ENCODE measurements around the gene HCK.

Gene HCK

DNA sequence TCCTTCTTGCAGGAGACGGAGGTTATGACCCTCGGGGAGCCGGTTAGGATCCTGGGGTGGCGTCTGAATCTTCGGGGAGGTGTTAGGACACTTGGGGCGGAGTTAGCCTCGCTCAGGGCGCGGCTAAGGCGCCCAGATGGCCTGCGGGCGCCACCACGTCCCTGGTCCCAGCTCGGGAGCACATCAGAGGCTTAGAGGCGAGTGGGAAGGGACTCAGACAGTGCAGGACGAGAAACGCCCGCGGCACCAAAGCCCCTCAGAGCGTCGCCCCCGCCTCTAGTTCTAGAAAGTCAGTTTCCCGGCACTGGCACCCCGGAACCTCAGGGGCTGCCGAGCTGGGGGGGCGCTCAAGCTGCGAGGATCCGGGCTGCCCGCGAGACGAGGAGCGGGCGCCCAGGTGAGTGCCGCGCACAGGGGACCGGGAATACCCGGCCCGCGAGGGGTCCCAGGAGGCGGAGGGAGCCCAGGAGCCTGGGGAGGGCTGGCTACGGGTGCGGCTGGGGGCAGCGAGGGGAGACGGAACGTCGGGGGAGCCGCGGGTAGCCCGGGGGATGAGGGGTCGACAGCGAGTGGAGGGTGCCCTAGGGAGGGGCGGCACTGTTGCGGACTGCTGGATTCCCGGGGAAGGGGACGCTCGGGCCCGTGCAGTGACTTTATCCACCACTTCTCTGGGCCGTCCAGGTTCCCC, at the start of gene HCK:
Gene HCK, plus strand, starts transcription at position 153 of the 688 bp plus-strand sequence.
- no peak for DNase-seq

DNA sequence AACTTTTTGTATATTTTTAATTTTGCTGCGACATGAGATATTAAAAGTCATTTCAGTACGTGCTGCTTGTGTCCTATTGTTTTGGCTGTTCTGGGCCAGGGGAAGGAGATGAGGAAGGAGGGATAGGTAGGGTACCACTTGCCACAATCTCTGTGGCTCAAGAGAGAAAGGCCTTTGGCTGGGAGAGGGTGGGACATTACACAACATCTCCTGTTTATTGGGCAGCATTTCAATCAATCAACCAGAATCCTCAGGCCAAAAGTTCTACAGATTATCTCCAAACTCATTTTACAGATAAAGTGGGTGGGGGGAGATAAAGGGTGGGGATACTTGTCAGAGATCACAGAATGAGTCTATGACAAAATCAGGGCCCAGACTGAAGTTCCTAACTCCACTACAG, 48.7 kb upstream of the HCK start:
- no peak for DNase-seq

DNA sequence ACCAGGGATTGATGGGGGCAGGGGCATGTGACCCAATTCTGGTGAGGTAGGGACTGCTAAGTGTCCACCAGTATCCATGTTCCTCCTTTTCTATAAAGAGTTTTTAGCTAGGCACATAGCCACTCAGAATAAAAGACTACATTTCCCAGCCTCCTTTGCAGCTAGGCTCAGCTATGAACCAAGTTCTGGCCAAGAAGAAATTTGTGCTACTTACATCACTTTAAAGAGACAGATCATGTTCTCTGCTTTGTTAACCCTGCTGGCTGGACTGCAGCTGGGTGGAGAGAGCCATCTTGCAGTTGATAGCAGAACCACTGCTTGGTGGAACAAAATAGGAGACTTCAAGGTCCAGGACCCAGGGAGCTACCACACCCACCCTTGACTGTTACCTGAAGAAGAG, 47.1 kb upstream of the HCK start:
- DNase-seq: no peak

DNA sequence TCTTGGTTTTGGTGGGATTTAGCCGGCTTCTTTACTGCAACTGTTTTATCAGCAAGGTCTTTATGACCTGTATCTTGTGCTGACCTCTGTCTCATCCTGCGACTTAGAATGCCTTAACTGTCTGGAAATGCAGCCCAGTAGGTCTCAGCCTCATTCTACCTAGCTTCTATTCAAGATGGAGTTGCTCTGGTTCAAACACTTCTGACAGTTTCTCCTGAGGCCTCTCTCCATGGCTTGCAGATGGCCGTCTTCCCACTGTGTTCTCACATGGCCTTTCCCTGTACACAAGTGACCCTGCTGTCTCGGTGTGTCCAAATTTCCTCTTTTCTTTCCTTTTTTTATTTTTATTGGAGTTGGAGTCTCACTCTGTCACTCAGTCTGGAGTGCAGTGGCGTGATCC, 46.0 kb upstream of the HCK start:
- DNase-seq: no peak

DNA sequence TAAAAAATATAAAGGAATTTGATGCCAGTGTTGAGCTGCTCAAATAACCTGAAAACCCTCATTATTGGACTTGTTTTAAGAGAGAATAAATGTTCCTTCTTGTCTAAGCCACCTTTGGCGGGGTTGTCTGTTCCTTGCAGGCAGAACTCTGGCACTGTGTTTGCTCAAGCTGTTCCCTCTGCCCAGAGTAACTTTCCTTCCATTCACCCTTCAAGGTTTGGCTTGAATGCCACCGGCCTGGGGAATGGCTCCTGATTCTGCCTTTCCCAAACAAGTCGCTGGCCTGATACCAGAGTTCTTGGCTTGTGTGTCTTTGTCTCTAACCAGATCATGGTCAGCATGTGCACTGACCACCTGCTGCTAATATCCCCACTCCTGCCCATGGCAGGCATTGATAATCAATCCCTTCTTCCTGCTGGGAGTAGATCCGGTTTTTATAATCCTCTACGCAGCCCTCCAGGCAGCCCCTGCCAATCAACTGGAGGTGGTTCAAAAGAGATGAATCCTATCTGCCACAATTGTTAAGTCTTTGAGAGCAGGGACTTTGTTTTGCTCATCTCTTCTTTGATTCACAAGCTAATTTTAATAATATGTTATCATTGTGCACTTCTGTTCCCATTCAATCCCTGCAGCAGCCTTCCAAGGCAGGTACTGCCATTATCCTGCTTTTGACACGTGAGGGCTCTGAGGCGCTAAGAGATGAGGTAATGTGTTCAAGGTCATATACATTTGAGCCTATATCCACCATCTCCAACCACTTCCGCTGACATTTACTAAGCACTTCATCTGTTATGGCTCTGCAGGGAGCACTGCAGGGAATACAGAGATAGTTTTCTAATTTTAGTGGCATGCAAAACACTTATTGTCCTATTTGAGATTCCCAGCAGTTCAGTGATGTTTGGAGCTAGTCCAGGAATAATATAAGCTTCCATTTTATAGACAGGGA, 44.9 kb upstream of the HCK start:
- DNase-seq: no peak

DNA sequence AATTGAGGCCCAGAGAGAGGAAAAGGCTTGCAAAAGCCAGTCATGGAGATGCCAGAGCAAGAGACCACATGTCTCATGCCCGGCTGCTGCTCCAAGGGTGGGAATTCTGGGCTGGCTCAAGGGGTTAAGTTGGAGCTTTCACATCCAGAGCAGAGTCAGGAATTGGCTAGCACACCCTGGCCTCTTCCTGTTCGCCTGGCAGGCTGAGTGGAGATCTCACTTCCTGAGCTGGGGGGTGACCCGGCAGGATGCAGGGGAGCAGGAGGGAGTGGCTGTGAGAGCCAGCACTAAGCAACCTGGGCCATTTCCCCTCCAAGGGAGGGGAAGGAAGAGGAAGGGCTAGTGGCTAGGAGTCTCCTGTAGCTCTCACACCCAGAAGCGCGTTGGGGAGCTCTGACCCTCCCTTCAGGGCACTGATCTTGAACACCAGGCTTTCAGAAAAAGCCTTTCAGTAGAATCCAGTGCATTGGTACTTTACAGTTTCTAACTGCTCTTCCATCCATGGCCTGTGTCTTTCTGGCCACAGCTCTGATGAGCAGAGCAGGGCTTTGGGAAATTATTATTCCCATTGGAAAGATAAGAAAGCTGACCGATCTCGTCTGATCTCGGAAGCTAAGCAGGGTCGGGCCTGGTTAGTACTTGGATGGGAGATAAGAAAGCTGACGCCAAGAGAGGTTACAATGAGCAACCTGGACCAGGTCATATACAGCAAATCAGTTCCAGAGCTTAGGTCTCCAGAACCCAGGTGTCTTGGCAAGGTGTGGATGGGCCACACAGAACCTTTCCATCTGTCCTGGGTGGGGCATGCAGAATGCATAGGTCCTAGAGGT, 44.0 kb upstream of the HCK start:
- DNase-seq: no peak

DNA sequence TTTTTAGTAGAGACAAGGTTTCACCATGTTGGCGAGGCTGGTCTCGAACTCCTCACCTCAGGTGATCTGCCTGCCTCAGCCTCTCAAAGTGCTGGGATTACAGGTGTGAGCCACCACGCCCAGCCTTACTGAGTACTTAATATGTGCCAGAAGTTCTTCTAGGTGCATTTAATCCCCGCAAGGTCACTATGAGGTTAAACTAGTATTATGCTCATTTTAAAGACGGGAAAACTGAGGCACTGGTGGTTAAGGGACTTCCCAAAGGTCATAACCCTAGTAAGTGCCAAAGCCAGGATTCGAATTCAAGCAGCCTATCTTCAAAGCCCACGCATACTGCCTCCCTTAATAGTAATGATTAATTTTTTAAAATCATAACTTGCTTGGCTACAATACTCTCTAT, 42.5 kb upstream of the HCK start:
- no peak for DNase-seq

DNA sequence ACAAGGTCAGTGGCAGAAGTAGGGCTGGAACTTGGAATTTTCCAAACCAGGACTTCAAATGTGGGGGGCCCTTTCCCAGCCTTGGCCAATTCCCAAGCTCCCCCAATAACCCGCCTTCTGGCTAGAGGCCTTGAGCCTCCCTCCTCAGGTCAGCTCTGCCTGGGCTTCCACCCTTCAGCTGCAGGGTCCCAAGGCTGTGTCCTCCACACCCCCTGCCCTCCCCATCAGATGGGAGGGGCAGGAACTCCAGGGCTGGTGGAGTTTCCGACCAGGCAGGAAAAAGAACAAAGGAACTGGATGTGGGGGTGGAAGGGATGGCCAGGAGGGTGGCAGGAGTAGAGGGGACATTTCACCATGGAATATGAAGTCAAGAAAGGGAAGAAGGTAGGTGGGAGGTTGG, 41.9 kb upstream of the HCK start, which contains the start of gene CCM2L:
Gene CCM2L, plus strand, starts transcription at position 338 of the 400 bp plus-strand sequence. Its CDS starts 17 bp downstream, at position 355.
- no peak for DNase-seq

DNA sequence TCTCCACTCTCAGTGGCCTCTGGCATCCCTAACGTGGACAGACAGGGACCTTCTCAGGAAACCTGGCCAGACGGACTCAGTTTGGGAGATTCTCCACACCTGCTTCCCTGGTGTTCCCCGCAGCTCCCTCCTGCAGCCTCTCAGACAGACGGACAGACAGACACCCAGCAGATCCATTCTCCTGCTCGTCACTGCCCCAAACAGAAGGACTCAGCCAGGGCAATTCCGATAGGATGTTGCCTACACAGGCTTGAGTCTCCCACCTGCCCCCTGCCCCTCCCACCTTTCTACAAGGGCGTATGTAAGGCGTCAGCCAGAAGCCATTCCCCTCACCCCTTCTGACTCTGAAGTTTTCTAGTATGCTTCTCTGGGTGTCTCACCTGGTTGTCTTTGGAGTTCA, 41.4 kb upstream of the HCK start:
- DNase-seq: no peak

DNA sequence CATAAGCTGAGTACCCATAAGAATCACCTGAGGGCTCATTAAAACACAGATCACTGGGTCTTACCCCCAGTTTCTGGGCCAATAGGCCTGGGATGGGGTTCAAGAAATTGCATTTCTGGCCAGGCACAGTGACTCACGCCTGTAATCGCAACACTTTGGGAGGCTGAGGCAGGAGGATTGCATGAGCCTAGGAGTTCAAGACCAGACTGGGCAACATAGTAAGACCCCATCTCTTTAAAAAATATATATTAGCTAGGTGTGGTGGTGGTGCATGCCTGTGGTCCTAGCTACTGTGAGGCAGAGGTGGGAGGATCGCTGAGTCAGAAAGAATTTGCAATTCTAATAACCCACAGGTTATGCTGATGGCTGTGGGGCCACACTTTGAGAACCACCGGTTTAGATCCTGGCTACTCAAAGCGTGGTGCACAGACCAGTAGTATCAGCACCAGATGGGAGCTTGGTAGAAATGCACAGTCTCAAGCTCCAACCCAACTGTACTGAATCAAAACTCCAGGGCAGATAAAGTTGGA, 39.8 kb upstream of the HCK start:
- DNase-seq: no peak

DNA sequence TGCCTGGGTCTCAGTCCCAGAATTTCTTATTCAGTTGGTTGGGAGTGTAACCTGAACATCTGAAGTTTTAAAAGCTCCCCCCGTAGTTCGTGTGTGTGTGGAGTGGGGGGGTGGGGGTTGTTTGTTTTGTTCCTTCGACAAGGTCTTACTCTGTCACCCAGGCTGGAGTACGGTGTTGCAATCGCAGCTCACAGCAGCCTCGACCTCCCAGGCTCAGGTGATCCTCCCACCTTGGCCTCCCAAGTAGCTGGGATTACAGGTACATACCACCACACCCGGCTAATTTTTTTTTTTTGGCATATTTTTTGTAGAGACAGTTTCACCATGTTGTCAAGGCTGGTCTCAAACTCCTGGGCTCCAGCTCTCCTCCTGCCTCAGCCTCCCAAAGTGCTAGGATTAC, 38.7 kb upstream of the HCK start:
- DNase-seq: no peak

DNA sequence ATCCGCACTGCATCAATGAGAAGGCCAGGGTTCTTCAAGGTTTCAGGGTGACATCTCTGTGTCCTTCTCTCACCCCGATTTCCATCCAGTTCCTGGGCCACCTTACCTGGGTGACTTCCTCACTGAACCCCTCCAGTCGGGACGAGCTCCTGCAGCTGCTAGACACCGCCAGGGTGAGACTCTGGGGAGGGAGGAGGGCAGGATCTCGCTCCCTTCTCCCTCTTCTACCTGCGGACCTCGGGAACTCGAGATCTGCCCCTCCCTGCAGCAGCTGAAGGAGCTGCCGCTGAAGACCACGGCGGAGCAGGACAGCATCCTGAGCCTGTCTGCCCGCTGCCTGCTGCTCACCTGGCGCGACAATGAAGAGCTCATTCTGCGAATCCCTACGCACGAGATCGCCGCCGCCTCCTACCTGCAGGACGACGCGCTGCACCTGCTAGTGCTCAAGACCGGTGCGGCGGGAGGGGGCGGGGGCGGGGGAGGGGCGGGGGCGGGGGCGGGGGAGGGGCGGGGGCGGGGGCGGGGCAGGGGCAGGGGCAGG, 34.3 kb upstream of the HCK start:
- peak; percentile 95 for DNase-seq

DNA sequence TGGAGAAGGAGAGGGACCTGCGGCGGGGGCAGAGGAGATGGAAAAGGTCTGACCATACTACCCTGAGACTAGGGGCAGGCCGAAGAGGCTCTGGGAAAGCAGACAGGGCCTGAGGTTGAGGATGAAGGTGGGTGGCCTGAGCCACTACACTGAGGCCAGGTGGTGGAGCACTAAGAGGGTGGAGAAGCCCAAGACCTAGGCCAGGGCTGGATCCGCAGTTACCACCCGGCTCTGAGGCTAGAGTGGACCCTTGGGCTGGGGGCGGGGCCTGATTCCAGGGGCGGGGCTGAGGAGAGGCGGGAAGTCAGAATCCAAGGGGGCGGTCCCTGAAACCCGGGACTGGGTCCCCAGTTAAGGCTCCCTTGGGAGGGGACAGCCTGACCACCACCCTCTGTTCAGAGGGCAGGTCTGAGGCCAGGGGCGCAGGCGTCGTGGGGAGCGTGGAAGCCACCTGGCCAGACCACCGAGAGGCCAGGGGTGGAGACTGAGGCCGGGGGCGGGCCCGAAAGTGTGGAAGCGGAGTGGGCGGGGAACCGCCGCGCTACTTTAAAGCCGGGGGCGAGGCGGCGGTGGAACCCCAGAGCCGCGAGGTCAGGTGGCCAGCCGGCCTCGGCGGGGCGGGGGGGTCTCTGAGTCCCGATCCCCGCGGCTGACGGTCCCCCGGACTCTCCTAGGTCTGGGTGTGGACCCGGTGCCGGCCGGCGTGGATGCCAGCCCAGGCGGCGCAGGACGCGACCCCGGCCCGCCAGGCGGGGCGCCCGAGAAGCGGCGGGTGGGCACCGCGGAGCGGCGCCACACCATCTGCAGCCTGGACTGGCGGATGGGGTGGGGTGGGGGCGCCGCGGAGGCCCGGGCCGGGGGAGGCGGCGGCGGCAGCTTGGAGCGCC, 33.5 kb upstream of the HCK start:
- DNase-seq: peak; percentile 91

DNA sequence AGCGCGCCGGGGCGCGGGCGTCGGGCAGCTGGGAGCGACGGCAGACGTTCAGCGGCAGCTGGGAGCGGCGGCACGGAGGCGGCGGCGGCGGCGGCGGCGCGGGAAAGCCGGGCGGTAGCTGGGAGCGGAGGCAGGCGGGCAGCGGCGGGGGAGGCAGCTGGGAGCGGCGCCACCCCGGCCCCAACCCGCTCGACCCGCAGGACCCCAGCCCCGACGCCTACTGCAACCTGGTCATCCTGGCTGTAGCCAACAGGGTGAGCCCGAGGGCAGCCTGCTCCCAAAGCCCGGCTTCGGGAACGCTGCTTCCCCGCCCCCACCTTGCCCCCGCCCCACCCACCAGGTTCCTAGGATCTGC, 32.9 kb upstream of the HCK start:
- peak; percentile 76 for DNase-seq

DNA sequence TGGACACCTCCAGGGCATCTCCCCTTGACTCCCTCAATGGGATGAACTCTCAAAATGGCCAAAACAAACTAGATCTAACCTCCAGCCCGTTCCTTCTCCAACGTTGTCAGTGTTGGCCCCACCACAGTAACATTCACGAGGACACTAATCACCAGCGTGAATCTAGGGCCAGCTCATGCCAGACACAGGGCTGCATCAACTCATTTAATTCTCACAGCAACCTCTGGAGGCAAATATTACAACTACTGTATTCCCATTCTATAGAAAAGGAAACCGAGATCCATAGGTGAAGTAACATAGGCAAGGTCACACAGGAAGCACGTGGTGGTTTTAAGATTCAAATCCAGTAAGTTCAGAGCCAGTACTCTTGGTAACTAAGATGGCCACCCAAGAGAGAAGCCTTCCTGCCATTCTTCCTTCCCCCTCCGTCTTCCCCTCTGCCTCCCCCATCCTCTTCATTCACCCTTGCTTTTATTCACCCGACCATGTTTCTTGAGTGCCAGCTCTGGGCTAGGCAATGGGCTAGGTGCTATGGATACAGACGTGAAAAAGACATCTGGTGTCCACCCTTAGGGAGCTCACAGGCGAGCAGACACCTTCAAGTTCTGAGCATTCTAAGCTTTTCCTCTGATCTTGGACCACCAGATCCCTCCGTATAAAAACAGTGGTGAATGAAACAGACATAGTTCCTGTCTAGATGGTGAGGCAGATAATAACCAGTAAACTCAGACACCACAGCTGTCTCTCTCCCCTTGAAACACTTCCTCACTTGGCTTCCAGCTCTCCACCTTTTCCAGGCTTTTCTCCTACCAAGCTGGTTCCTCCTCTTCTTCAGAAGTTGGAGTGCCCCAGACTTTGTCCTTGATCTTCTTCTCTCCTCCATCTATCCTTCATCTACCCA, 32.2 kb upstream of the HCK start:
- peak; percentile 60 for DNase-seq

DNA sequence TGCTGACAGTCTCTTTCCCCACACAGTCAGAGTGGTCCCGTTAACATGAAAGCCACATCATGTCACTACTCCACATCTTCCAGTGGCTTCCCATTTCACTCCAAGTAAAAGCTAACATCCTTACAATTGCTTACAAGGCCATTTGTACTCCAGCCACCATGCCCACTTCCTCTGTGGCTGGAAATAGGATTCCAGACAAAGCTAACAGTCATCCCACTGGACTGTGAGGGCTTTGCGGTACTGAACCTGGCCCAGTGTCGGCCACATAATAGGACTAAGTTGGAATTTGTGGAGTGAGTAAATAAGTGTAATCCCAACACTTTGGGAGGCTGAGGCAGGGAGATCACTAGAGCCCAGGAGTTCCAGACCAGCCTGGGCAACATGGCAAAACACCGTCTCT, 31.0 kb upstream of the HCK start:
- DNase-seq: no peak

DNA sequence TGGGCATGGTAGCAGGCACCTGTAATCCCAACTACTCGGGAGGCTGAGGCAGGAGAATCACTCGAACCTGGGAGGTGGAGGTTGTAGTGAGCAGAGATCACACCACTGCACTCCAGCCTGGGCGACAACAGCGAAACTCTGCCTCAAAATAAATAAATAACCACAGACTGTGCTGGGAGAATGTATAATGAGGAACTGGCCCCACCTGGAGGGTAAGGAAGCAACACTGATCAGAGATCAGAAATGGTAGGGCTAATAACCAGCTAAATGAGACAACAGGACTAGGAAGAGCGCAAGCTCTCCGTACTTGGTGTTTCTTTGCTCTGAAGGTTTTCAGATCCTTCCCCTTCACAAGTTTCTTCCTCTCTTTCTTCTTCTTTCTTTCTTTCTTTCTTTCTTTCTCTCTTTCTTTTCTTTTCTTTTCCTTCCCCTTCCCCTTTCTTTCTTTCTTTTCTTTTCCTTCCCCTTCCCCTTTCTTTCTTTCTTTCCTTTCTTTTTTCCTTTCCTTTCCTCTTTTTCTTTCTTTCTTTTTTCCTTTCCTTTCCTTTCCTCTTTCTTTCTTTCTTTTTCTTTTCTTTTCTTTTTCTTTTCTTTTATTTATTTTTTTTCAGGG, 27.3 kb upstream of the HCK start:
- no peak for DNase-seq

DNA sequence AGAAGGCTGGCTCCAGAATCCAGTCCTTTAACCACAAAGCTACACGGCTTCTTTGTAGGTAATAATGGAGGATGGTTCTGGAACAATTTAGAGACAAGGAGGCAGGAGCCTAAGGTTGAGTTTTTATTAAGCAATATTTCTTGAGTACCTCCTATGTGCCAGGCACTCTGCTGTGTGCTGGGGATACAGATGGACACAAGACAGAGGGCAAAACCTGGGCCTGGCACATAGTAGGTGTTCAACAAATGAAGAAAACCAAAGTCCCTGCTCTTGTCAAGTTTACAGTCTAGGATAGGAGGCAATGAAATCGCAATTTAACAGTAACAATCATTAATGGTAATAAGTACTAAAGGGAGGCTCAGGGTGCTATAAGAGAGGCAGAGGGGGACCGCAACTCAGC, 24.4 kb upstream of the HCK start:
- no peak for DNase-seq

DNA sequence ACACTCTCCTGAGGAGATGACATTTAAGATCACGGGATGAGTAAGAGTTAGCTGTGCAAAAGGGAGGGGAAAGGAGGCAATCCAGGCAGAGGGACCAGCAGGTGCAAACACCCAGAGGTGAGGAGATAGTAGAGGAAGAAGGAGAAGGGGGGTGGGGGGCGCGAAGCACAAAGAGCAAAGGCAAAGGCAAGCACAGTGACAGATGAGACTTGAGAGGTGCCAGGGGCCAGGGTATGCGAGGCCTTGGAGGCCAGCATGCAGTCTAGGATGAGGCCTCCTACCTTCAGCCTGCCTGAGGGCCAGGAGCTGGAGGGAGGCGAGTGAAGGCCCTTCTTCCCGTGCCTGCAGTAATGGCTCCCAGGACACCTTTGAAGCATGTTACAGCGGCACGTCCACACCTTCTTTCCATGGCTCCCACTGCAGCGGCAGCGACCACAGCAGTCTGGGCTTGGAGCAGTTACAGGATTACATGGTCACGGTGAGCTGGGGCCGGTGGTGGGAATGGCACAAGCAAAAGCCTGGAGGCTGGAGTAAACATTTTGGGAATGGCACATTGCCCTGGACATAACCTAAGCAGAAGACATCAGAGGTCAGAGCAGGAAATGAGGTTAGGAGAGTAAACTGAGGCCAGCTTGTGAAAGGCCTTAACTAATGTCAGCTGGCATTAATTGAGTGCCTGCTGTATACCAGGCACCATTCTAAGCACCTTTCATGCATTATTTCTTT, 23.2 kb upstream of the HCK start:
- no peak for DNase-seq

DNA sequence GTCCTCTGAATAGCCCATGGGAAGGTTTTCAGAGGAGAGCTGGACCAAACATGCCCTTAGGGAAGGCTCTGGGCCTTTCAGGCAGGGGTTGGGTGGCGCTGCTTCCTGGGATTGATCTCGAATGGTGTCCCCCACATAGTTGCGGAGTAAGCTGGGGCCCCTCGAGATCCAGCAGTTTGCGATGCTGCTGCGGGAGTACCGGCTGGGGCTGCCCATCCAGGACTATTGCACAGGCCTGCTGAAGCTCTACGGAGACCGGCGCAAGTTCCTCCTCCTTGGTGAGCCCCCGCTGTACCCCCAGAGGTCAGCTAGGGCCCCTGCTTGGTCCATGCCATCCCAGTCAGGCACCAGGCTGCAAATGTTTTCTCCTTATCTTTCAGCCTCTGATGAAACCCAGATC, 22.5 kb upstream of the HCK start:
- DNase-seq: no peak
